Urinary bladder (tissue), 4 donors: ENCODE measurements around the gene DNAI1. TPM values are rescaled to one million over a fixed set of nuclear protein-coding genes. Genes with fewer than 3 reads are reported as not detected.
"Not testable (repeated sequence)": the region's sequence is repeated elsewhere in the genome, so short reads cannot be mapped to it uniquely, and the experiment has no call there.

Experiments used
- DNase-seq: peaks from one replicate; pipeline ENCODE4 v3.0.0-alpha.2; 2015; ENCODE audit errors: extremely low spot score
- H3K27ac ChIP-seq: one replicate; pipeline ENCODE4 v1.5.1; 2013; ENCODE audit warnings: low read depth, mild to moderate bottlenecking, moderate library complexity
- H3K36me3 ChIP-seq: one replicate; pipeline ENCODE4 v1.6.1; 2013; ENCODE audit warnings: mild to moderate bottlenecking, moderate library complexity; ENCODE audit not compliant: insufficient read depth
- H3K4me1 ChIP-seq: one replicate; pipeline ENCODE4 v1.6.1; 2013; ENCODE audit warnings: mild to moderate bottlenecking, moderate library complexity; ENCODE audit not compliant: insufficient read depth
- H3K4me3 ChIP-seq: one replicate; pipeline ENCODE4 v1.5.1; 2013; ENCODE audit warnings: low read depth, low read length
- WGBS: extraction: QIAGEN DNeasy Blood & Tissue Kit; methylation state at CpG from one replicate; pipeline ENCODE4 v1.1.7; 2013; 5-methylcytosine and 5-hydroxymethylcytosine counted together
- polyA plus RNA-seq: library from polyadenylated mRNA; stranded (reverse); fragments of 200-250 nt; gene quantifications from one replicate; pipeline ENCODE4 v1.2.3, GENCODE V29; 2013
- total RNA-seq: library from RNA; depleted of rRNA; stranded (reverse); fragments of >200 nt; gene quantifications from one replicate; pipeline ENCODE4 v1.2.3, GENCODE V29; 2014
- donor health status: healthy with polysubstance abuse.
- donor health status: healthy.

The DNAI1 gene
- total and polyA plus RNA-seq, 2 donors = 0.11 TPM; not detected in 1

- WGBS = 97% methylated on average over 28 of the region's 28 CpGs
- DNase-seq, H3K4me3 ChIP-seq, H3K27ac ChIP-seq, H3K4me1 ChIP-seq, H3K36me3 ChIP-seq: not testable (repeated sequence)
Measured at GRCh38 chr9:34437926-34438307, 20.7 kb upstream of the DNAI1 start.

DNA sequence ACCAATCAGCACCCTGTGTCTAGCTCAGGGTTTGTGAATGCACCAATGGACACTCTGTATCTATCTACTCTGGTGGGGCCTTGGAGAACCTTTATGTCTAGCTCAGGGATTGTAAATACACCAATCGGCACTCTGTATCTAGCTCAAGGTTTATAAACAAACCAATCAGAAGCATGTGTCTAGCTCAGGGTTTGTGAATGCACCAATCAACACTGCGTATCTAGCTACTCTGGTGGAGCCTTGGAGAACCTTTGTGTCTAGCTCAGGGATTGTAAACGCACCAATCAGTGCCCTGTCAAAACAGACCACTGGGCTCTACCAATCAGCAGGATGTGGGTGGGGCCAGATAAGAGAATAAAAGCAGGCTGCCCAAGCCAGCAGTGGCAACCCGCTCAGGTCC lies 20.1 kb upstream of the DNAI1 start:
- WGBS = 91% methylated on average over 4 of the region's 4 CpGs
- H3K36me3 ChIP-seq, H3K27ac ChIP-seq, DNase-seq, H3K4me1 ChIP-seq, H3K4me3 ChIP-seq: not testable (repeated sequence)

GRCh38 chr9:34440017-34440416 lies 18.6 kb upstream of the DNAI1 start:
- H3K36me3 ChIP-seq = no peaks in the 10 kb centered on the region
- no peak for DNase-seq

GRCh38 chr9:34442770-34443169 lies 15.8 kb upstream of the DNAI1 start:
- H3K4me1 ChIP-seq = peaks cover 2% of the 10 kb centered on the region
- H3K36me3 ChIP-seq = no peaks in the 10 kb centered on the region
- DNase-seq = no peak
- no peak overlapping the region for H3K4me3 ChIP-seq
- WGBS = 100% methylated on average over 1 of the region's 1 CpG
- H3K27ac ChIP-seq = no peak overlapping the region

More at GRCh38 chr9:34440017-34440416, 18.6 kb upstream of the DNAI1 start:
- peaks cover 2% of the 10 kb centered on the region for H3K4me1 ChIP-seq
- no peak overlapping the region for H3K4me3 ChIP-seq
- H3K27ac ChIP-seq = no peak overlapping the region

DNA sequence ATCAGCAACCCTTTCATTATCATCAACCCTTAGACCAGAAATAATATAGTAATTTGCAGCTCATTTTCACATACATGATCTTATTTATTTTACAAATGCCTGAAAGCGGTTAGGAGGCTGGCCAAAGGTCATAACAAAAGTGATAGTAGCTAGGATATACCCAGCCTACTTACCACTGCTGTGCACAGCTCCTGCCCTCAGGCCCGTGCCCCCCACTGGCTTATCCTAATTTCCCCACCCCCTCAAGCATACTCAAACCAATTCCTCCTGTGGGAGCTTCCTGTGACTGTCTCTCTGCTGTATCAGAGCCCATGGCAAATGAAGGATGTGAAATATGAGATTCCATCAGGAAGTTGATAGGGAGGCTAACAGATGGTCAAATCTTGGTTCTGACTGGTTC lies 15.1 kb upstream of the DNAI1 start:
- DNase-seq = no peak
- 66% methylated on average over 2 of the region's 2 CpGs for WGBS
- H3K4me1 ChIP-seq = peaks cover 2% of the 10 kb centered on the region
- no peak overlapping the region for H3K4me3 ChIP-seq
- no peaks in the 10 kb centered on the region for H3K36me3 ChIP-seq
- H3K27ac ChIP-seq = no peak overlapping the region

GRCh38 chr9:34443976-34444375 lies 14.6 kb upstream of the DNAI1 start:
- no peaks in the 10 kb centered on the region for H3K36me3 ChIP-seq
- H3K4me3 ChIP-seq = no peak overlapping the region
- H3K4me1 ChIP-seq = peaks cover 2% of the 10 kb centered on the region
- DNase-seq = no peak
- no peak overlapping the region for H3K27ac ChIP-seq

- H3K27ac ChIP-seq = no peak overlapping the region
- H3K4me3 ChIP-seq = no peak overlapping the region
- H3K4me1 ChIP-seq = no peaks in the 10 kb centered on the region
Measured at GRCh38 chr9:34446468-34446891, 12.1 kb upstream of the DNAI1 start.

DNA sequence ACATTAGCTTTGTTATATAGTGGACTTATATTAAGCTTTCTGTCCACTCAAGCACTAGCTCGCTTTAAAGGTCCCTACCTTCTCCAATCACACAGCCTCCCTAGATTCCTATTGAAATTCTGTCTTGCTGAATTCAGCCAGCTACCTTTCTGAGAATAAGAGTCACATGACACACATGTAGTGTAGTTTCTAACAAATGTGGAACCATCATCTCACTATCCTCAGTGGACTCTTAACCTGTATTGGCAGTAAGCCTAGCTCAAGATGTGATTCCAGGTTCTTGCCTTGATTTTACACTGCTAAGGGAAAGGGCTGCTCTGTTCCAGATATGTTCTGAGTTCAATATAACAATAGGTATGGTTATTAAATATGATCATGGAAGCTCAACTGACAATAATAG lies 11.7 kb upstream of the DNAI1 start:
- Histone ChIP-seq H3K27ac (no peak overlapping the region), H3K4me1 (no peaks in the 10 kb centered on the region), H3K4me3 (no peak overlapping the region), H3K36me3 (no peaks in the 10 kb centered on the region)
- DNase-seq = no peak
- WGBS = 97% methylated on average over 1 of the region's 1 CpG

More at GRCh38 chr9:34446468-34446891, 12.1 kb upstream of the DNAI1 start:
- H3K36me3 ChIP-seq = no peaks in the 10 kb centered on the region
- no peak for DNase-seq

DNA sequence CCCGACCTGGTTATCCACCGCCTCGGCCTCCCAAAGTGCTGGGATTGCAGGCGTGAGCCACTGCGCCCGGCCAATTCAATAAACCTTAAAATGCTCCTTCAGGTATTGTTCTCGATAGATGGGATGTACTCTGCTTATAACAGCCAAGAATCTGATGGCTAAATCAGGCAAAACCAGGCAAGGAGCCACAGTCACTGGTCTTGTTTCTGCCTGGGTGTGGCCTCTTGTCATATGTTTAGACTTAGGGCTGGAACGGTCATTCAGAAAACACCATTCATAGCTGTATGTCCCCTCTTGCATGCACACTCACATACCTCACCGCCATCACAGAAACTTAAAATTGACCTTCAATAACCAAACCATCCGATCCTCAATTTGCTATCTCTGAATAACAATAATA lies 8.0 kb upstream of the DNAI1 start:
- Histone ChIP-seq H3K36me3 (no peaks in the 10 kb centered on the region), H3K4me1 (no peaks in the 10 kb centered on the region), H3K27ac (no peak overlapping the region), H3K4me3 (no peak overlapping the region)
- no peak for DNase-seq
- WGBS = 86% methylated on average over 10 of the region's 10 CpGs

DNA sequence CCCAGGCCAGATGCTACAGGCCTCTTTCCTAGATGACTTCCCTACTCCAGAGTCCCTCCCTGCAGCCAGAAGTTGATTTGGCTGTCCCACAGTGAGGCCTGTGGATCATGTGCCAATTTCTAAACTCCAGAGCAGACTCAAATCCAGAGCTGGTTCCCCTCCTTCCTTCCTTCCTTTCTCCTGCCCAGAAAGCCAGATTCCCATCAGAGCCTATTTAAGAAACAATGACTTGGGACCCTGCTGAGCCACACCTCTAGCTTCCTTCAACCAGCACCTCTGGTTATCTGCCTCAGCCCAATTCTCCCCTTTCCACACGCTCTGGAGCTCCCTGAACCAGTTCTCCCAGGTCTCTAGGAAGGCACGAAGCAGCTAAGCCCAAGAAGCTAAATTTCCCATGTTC lies 7.5 kb upstream of the DNAI1 start:
- DNase-seq = no peak
- H3K4me1 ChIP-seq = no peaks in the 10 kb centered on the region
- H3K4me3 ChIP-seq = no peak overlapping the region
- H3K36me3 ChIP-seq = no peaks in the 10 kb centered on the region
- H3K27ac ChIP-seq = no peak overlapping the region
- 66% methylated on average over 2 of the region's 2 CpGs for WGBS

GRCh38 chr9:34451545-34451944 lies 7.1 kb upstream of the DNAI1 start:
- no peaks in the 10 kb centered on the region for H3K4me1 ChIP-seq
- no peak overlapping the region for H3K4me3 ChIP-seq
- WGBS = 65% methylated on average over 3 of the region's 3 CpGs
- no peak overlapping the region for H3K27ac ChIP-seq
- no peaks in the 10 kb centered on the region for H3K36me3 ChIP-seq
- DNase-seq = no peak

- WGBS = 87% methylated on average over 2 of the region's 2 CpGs
- H3K36me3 ChIP-seq = no peaks in the 10 kb centered on the region
- no peak overlapping the region for H3K4me3 ChIP-seq
- H3K27ac ChIP-seq = no peak overlapping the region
- H3K4me1 ChIP-seq = no peaks in the 10 kb centered on the region
- no peak for DNase-seq
Measured at GRCh38 chr9:34452568-34452967, 6.0 kb upstream of the DNAI1 start.

DNA sequence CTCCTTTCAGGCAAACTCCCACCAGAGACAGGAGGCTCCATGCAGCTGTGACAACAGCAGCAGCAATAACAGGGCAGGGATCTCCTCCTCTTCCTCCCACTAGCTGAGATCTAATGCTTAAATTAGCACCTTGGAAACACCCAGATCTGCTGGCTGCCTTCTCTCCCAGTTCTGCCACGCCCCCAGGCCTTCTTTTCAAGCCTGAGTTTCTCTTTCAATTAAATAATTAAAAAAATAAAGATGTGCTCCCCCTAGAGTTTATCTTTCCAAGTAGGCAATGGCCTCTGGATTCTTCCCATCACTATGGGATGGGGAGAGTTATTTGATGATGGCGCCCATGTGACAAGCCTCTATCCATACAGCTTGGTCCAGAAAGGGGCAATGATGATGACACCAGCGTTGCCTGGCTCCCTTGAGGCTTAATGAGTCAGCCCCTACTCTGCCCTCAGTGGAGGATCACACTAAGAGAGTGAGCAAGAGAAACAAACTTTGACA lies 4.0 kb upstream of the DNAI1 start:
- Histone ChIP-seq H3K27ac (no peak overlapping the region), H3K4me1 (no peaks in the 10 kb centered on the region), H3K4me3 (no peak overlapping the region), H3K36me3 (no peaks in the 10 kb centered on the region)
- DNase-seq = no peak
- 79% methylated on average over 3 of the region's 3 CpGs for WGBS

GRCh38 chr9:34456151-34456550 lies 2.5 kb upstream of the DNAI1 start:
- no peak overlapping the region for H3K4me3 ChIP-seq
- no peak overlapping the region for H3K27ac ChIP-seq
- no peaks in the 10 kb centered on the region for H3K4me1 ChIP-seq
- H3K36me3 ChIP-seq = no peaks in the 10 kb centered on the region
- DNase-seq = no peak
- 86% methylated on average over 1 of the region's 1 CpG for WGBS

DNA sequence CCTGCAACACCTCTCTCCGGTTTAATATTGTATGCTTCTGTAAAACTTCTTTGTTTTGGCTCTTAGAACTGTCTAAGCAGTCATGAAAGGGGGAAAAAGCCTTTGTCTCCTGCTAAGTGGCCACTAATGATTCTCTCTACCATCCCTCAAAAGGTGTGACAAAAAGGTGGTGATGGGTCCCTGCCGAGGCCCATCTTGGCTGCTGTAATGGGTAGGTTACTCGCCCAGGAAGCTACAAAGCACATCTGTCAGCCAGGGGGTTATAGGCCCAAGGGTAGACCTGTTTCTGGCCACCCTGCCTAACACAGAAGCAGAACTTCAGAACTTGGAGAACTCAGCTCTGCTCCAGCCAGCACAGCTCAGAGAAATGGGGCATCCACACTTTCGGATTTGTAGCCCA lies 1.9 kb upstream of the DNAI1 start:
- peak overlapping the region; percentile 92 for H3K4me3 ChIP-seq
- WGBS = 47% methylated on average over 4 of the region's 4 CpGs
- no peaks in the 10 kb centered on the region for H3K36me3 ChIP-seq
- H3K4me1 ChIP-seq = no peaks in the 10 kb centered on the region
- no peak for DNase-seq
- no peak overlapping the region for H3K27ac ChIP-seq
